PFSK-1 (cell line): ENCODE measurements around the gene IRX5.

Source experiments
- FOXP2 ChIP-seq: optimal IDR thresholded peaks from 2 replicates; pipeline ENCODE3; 2011; ENCODE audit warnings: borderline replicate concordance, control low read depth, inconsistent platforms; ENCODE audit not compliant: insufficient read depth; ENCODE audit errors: extremely low read length, extremely low read depth
- POLR2AphosphoS5 ChIP-seq: IDR thresholded peaks from 2 replicates; pipeline ENCODE4 v1.6.1; 2012; ENCODE audit warnings: low read depth, mild to moderate bottlenecking, control low read depth, low read length, moderate library complexity
- SIN3A ChIP-seq: IDR thresholded peaks from 2 replicates; pipeline ENCODE4 v1.6.1; 2012; ENCODE audit warnings: mild to moderate bottlenecking, low read length, moderate library complexity, borderline replicate concordance; ENCODE audit not compliant: insufficient read depth
- TAF1 ChIP-seq: IDR thresholded peaks from 2 replicates; pipeline ENCODE4 v1.6.1; 2012; ENCODE audit warnings: low read length, control low read depth, borderline replicate concordance; ENCODE audit not compliant: insufficient read depth
- TF ChIP-seq, protein P1 (sequence below), 2 experiments: IDR thresholded peaks; 2 replicates each; pipeline versions ENCODE4 v1.6.1 to v1.8.0; 2011 to 2012; ENCODE audit warnings: low read depth in 2 of 2, low read length in 2 of 2, control low read depth in 1 of 2, inconsistent platforms in 1 of 2, mild to moderate bottlenecking in 1 of 2, moderate library complexity in 1 of 2; ENCODE audit not compliant: insufficient read depth in 1 of 2

The IRX5 gene

DNA sequence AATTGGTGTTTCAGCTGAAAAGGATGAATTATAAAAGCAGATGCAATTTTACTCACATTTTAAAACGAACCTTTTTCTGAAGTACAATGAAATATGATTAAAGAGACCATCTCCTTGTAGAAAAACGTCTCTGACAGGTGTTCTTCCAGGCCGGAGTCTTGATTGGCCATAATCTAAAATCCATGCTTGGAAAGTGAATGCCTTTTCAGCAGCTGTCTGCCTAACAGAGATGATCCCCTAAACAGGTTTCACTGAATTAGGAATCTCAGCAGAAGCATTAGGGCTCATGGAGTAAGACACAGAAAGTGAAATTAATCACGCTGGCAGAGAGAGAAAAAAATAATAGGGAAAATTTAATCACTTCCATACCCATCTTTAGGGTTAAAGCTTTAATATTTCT, 39.3 kb upstream of the IRX5 start:
- TF ChIP-seq FOXP2 (no peak), POLR2AphosphoS5 (no peak), SIN3A (no peak), TAF1 (no peak)
- TF ChIP-seq, protein P1, sequence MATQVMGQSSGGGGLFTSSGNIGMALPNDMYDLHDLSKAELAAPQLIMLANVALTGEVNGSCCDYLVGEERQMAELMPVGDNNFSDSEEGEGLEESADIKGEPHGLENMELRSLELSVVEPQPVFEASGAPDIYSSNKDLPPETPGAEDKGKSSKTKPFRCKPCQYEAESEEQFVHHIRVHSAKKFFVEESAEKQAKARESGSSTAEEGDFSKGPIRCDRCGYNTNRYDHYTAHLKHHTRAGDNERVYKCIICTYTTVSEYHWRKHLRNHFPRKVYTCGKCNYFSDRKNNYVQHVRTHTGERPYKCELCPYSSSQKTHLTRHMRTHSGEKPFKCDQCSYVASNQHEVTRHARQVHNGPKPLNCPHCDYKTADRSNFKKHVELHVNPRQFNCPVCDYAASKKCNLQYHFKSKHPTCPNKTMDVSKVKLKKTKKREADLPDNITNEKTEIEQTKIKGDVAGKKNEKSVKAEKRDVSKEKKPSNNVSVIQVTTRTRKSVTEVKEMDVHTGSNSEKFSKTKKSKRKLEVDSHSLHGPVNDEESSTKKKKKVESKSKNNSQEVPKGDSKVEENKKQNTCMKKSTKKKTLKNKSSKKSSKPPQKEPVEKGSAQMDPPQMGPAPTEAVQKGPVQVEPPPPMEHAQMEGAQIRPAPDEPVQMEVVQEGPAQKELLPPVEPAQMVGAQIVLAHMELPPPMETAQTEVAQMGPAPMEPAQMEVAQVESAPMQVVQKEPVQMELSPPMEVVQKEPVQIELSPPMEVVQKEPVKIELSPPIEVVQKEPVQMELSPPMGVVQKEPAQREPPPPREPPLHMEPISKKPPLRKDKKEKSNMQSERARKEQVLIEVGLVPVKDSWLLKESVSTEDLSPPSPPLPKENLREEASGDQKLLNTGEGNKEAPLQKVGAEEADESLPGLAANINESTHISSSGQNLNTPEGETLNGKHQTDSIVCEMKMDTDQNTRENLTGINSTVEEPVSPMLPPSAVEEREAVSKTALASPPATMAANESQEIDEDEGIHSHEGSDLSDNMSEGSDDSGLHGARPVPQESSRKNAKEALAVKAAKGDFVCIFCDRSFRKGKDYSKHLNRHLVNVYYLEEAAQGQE (IDR thresholded peaks at IDR 0.05; ENCODE audit: insufficient read depth in 1 of 2, low read depth in 2 of 2, low read length in 2 of 2) = no peak

DNA sequence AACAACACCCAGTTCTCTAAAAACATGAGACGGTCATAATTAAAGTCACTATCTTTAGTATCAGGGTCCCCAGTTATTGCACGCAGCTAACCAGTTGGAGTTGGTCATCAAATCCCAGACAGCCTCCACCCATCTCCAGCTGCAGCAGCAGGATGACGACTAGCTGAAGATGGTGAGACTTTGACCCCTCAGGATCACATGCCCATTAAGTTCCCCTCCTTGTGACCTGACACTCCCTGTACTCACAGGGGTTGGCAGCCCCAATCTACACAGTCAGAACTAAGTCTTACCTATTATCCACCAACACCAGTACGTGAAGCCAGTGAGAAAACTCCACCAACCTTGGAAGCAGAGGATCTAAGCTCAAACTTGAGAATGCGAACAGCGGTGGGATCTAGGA, 37.7 kb upstream of the IRX5 start:
- TF ChIP-seq TAF1 (no peak), POLR2AphosphoS5 (no peak), SIN3A (no peak), FOXP2 (no peak)
- TF ChIP-seq, protein P1 (IDR thresholded peaks at IDR 0.05; ENCODE audit: insufficient read depth in 1 of 2, low read depth in 2 of 2, low read length in 2 of 2) = no peak

DNA sequence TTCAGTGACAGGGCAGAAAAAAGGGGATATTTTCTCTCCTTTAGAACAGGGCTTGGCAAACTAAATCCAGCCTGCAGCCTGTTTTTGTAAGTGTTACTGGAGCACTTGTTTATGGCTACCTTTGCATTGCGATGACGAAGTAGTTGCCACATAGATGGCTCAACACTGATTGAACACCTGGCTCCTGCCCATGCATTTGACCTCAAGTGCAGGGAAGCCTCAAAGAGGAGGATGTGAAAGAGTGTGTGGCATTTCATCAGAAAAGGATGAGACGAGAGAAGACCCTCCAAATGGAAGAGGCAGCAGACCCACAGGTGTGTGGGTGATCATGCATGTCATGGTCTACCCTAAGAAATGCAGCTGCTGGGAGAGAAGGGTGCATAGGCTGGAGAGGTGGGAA, 32.7 kb upstream of the IRX5 start:
- TF ChIP-seq SIN3A = no peak
- TF ChIP-seq FOXP2 = no peak
- TF ChIP-seq POLR2AphosphoS5 = no peak
- TF ChIP-seq TAF1 = no peak
- TF ChIP-seq, protein P1 (IDR thresholded peaks at IDR 0.05; ENCODE audit: insufficient read depth in 1 of 2, low read depth in 2 of 2, low read length in 2 of 2) = no peak

DNA sequence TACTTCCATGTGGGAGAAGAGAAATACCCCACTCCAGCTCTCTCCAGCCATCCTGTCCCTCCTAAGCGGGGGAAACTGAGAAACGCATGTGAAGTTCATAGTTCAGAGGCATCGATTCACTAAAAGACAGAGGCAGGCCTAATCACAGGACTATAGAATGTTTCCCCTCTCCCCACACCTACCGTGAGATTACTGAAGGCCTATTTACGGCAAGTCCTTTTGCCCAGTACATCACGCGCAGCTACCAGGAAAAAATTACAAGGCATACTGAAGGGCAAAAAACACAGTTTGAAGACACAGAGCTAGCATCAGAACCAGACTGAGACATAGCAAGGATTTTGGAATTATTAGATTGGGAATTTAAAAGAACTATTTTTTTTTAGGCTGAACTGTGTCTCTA, 29.1 kb upstream of the IRX5 start:
- TF ChIP-seq SIN3A = no peak

DNA sequence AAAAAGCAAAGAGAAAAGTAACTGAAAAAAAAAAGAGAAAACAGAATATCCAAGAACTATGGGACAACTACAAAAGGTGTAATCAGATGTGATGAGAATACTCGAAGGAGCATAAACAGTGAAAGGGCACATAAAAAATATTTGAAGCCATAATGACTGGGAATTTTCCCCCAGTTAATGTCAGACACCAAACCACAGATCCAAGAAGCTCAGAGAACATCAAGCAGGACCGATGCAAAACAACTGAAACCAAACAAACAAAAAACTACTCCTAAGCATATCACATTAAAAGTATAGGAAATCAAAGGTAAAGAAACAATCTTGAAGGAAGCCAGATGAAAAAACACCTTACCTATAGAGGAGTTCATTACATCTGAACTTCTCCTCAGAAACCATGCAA, 27.6 kb upstream of the IRX5 start:
- TF ChIP-seq, protein P1 (IDR thresholded peaks at IDR 0.05; ENCODE audit: insufficient read depth in 1 of 2, low read depth in 2 of 2, low read length in 2 of 2) = no peak
- no peak for TF ChIP-seq POLR2AphosphoS5
- no peak for TF ChIP-seq FOXP2
- TF ChIP-seq SIN3A = no peak
